Common myeloid progenitor, CD34-positive (primary cell): ENCODE measurements around the gene SEC31A.

ENCODE experiments used
- CTCF ChIA-PET: fragments of 350-600 bp; sonication (Branson Sonifier 250); formaldehyde crosslinking; loops from one replicate; lab custom pipeline; 2021; ENCODE audit warnings: antibody characterized with exemption; lab: Charles Lee
- POLR2A ChIA-PET: fragments of 350-600 bp; sonication (Branson Sonifier 250); formaldehyde crosslinking; loops from one replicate; lab custom pipeline; 2021; ENCODE audit warnings: antibody characterized with exemption; lab: Charles Lee
- DNase-seq, 3 donors: peaks; one replicate each; pipeline versions ENCODE4 v3.0.0 to v3.0.0-alpha.2; 2013
- H3K27ac ChIP-seq, 2 experiments: 1 replicate in 1 of 2; 2 replicates in 1 of 2; pipeline ENCODE4 v1.7.0; 2013; ENCODE audit warnings: inconsistent platforms in 2 of 2, low read length in 2 of 2, mild to moderate bottlenecking in 2 of 2, low read depth in 1 of 2, moderate library complexity in 1 of 2; ENCODE audit not compliant: severe bottlenecking in 2 of 2, insufficient read depth in 1 of 2, poor library complexity in 1 of 2
- H3K27me3 ChIP-seq, 5 experiments: replicated peaks in 2 of 5; 1 replicate in 3 of 5; 2 replicates in 2 of 5; pipeline versions ENCODE4 v1.6.1 to v1.7.0; 2013; ENCODE audit warnings: low read length in 4 of 5, mild to moderate bottlenecking in 2 of 5, moderate library complexity in 2 of 5, inconsistent platforms in 1 of 5; ENCODE audit not compliant: insufficient read depth in 5 of 5, control insufficient read depth in 4 of 5
- H3K36me3 ChIP-seq, 4 experiments: 1 replicate in 2 of 4; 2 replicates in 2 of 4; pipeline versions ENCODE4 v1.6.1 to v1.7.0; 2013; ENCODE audit warnings: low read length in 3 of 4, control low read depth in 1 of 4, mild to moderate bottlenecking in 1 of 4; ENCODE audit not compliant: control insufficient read depth in 4 of 4, insufficient read depth in 4 of 4
- H3K4me1 ChIP-seq, 4 experiments: 1 replicate in 3 of 4; 2 replicates in 1 of 4; pipeline versions ENCODE4 v1.6.1 to v1.7.1; 2013; ENCODE audit warnings: low read length in 3 of 4, mild to moderate bottlenecking in 3 of 4, control low read depth in 1 of 4, inconsistent platforms in 1 of 4, moderate library complexity in 1 of 4; ENCODE audit not compliant: control insufficient read depth in 4 of 4, insufficient read depth in 4 of 4; ENCODE audit errors: control extremely low read depth in 1 of 4
- H3K4me3 ChIP-seq, 7 experiments: 1 replicate in 4 of 7; 2 replicates in 3 of 7; pipeline versions ENCODE4 v1.5.1 to v1.7.0; 2013; ENCODE audit warnings: mild to moderate bottlenecking in 7 of 7, low read length in 6 of 7, moderate library complexity in 6 of 7, inconsistent platforms in 2 of 7, low read depth in 2 of 7, control low read depth in 1 of 7; ENCODE audit not compliant: insufficient read depth in 4 of 7, control insufficient read depth in 1 of 7; ENCODE audit errors: extremely low read depth in 1 of 7
- H3K9me3 ChIP-seq, 5 experiments: 1 replicate in 4 of 5; 2 replicates in 1 of 5; pipeline versions ENCODE4 v1.6.1 to v1.7.1; 2013; ENCODE audit warnings: low read length in 4 of 5, mild to moderate bottlenecking in 2 of 5, inconsistent platforms in 1 of 5, low read depth in 1 of 5, moderate library complexity in 1 of 5; ENCODE audit not compliant: control insufficient read depth in 4 of 5, insufficient read depth in 2 of 5; ENCODE audit errors: control extremely low read depth in 1 of 5
- WGBS: methylation state at CpG from one replicate; pipeline ENCODE4 v1.1.5; 2013; ENCODE audit not compliant: insufficient coverage; 5-methylcytosine and 5-hydroxymethylcytosine counted together

SEC31A gene

GRCh38 chr4:82791179-82791578 lies 99.8 kb downstream of the SEC31A start:
- H3K36me3 ChIP-seq = peaks cover 0 to 4% (median 0%) of the 10 kb centered on the region in 4 experiments
- no peak overlapping the region for H3K4me3 ChIP-seq
- no peaks in the 10 kb centered on the region for H3K9me3 ChIP-seq
- 100% methylated on average over 4 of the region's 6 CpGs for WGBS
- peaks cover 0 to 1% (median under 1%) of the 10 kb centered on the region in 4 experiments for H3K4me1 ChIP-seq
- no peak for DNase-seq
- peaks cover 0 to 5% (median 0%) of the 10 kb centered on the region in 5 experiments for H3K27me3 ChIP-seq
- no peak overlapping the region for H3K27ac ChIP-seq
- CTCF ChIA-PET = no interaction called here
- POLR2A ChIA-PET = interaction anchor here (0.7 kb wide), 1 partner anchor 19 kb away, joined by 3 read pairs; no protein-coding TSS in a partner anchor

GRCh38 chr4:82790060-82790660 lies 100.8 kb downstream of the SEC31A start:
- POLR2A ChIA-PET = interaction anchor here (0.7 kb wide), 1 partner anchor 18 kb away, joined by 3 read pairs; no protein-coding TSS in a partner anchor
- Histone ChIP-seq H3K4me1 (peaks cover 0 to 12% (median 5%) of the 10 kb centered on the region in 4 experiments), H3K36me3 (peaks cover 0 to 3% (median 0%) of the 10 kb centered on the region in 4 experiments), H3K9me3 (no peaks in the 10 kb centered on the region), H3K27me3 (peaks cover 0 to 4% (median 0%) of the 10 kb centered on the region in 5 experiments), H3K4me3 (no peak overlapping the region), H3K27ac (no peak overlapping the region)
- no peak for DNase-seq
- 99% methylated on average over 6 of the region's 8 CpGs for WGBS
- CTCF ChIA-PET = interaction anchor here (0.7 to 1.1 kb wide), 2 partner anchors 14 to 221 kb away, joined by 3 read pairs; no protein-coding TSS in a partner anchor

DNA sequence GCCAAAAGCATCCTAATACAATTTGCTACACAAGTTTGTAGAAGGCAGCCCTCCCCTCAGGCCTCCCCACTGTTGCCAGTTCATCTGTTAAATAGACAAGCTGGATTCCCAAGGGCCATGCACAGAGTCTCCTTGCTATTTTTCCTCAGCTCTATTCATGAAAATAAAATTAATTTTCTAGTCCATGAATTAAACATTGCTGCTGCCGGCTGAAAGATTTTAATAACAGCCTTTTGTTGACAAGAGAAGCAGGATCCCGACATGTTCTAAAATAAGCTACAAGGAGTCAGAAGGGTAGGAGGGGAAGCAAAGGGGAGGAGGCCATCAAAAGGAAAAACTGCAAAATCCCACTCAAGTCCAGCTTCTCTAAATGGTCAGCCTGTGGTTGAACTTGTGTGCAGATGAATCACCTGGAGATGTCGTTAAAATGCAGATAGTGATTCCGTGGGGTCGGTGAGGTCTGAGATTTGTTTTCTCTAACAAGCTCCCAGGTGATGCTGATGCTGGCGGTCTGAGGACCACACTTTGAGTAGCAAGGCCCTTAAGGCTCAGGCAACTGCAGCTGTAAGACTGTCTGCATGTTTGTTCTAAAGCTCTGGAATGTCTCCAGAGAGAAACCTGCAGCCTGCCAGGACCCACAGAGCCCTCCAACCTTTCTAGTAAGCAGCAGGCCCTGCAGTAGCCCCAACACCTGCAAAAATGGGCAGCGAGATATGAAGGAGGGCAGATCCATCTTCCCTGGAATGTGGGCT lies 101.8 kb downstream of the SEC31A start:
- ChIA-PET CTCF (interaction anchor here (0.7 to 1.1 kb wide), 4 partner anchors 9 to 222 kb away, joined by 3 read pairs; partner anchors contain the start of gene SCD5), POLR2A (interaction anchor here (0.8 kb wide), 1 partner anchor 11 kb away, joined by 3 read pairs; no protein-coding TSS in a partner anchor)
- H3K9me3 ChIP-seq = no peaks in the 10 kb centered on the region
- H3K27me3 ChIP-seq = peaks cover 0 to 2% (median 0%) of the 10 kb centered on the region in 5 experiments
- H3K27ac ChIP-seq = no peak overlapping the region
- H3K4me3 ChIP-seq = no peak overlapping the region
- H3K36me3 ChIP-seq = no peaks in the 10 kb centered on the region
- WGBS = 98% methylated on average over 6 of the region's 7 CpGs
- no peak for DNase-seq
- peaks cover 3 to 21% (median 10%) of the 10 kb centered on the region in 4 experiments for H3K4me1 ChIP-seq

DNA sequence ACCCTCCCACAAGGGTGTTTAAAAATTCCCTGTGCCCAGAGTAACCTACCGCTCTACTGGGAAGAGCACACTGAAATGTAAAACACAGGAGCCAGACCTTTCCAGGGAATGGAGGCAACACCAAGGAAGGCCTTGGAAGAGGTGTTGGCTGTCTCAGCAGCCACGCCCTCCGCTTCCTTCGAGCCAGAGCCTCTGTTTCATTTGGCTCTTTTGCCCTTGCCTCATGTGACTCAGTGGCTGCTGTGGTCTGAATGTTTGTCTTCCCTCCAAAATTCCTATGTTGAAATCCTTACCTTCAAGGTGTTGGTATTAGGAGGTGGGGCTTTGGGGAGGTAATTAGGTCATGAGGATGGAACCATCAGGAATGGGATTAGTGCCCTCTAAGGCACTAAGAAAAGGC lies 103.6 kb downstream of the SEC31A start:
- no peaks in the 10 kb centered on the region for H3K9me3 ChIP-seq
- CTCF ChIA-PET = no interaction called here
- no peak overlapping the region for H3K4me3 ChIP-seq
- H3K27ac ChIP-seq = no peak overlapping the region
- no peak for DNase-seq
- 100% methylated on average over 4 of the region's 4 CpGs for whole genome bisulfite sequencing
- H3K4me1 ChIP-seq = peaks cover 3 to 21% (median 10%) of the 10 kb centered on the region in 4 experiments
- H3K27me3 ChIP-seq = no peaks in the 10 kb centered on the region
- H3K36me3 ChIP-seq = no peaks in the 10 kb centered on the region
- POLR2A ChIA-PET = interaction anchor here (0.6 kb wide), 1 partner anchor 51 kb away, joined by 3 read pairs; no protein-coding TSS in a partner anchor

GRCh38 chr4:82786828-82787227 lies 104.1 kb downstream of the SEC31A start:
- Histone ChIP-seq H3K27ac (no peak overlapping the region), H3K27me3 (no peaks in the 10 kb centered on the region), H3K9me3 (no peaks in the 10 kb centered on the region), H3K4me3 (no peak overlapping the region), H3K36me3 (no peaks in the 10 kb centered on the region), H3K4me1 (peaks cover 3 to 21% (median 10%) of the 10 kb centered on the region in 4 experiments)
- WGBS = 100% methylated on average over 1 of the region's 4 CpGs
- DNase-seq = no peak
- POLR2A ChIA-PET = interaction anchor here (0.6 kb wide), 1 partner anchor 52 kb away, joined by 3 read pairs; no protein-coding TSS in a partner anchor
- CTCF ChIA-PET = interaction anchor here (2.1 to 2.7 kb wide), 2 partner anchors 9 to 11 kb away, joined by 9 to 11 read pairs; partner anchors contain the start of gene SCD5

- Histone ChIP-seq H3K36me3 (no peaks in the 10 kb centered on the region), H3K4me1 (peaks cover 3 to 32% (median 17%) of the 10 kb centered on the region in 4 experiments), H3K27ac (peak overlapping the region; percentile 10 to 74), H3K4me3 (peak overlapping the region in 1 of 7 experiments; percentile 42), H3K9me3 (no peaks in the 10 kb centered on the region), H3K27me3 (no peaks in the 10 kb centered on the region)
- DNase-seq = peak; percentile 40 to 87 (median 80)
- POLR2A ChIA-PET = interaction anchor here (0.5 kb wide), 1 partner anchor 31 kb away, joined by 3 read pairs; no protein-coding TSS in a partner anchor
- 88% methylated on average over 1 of the region's 5 CpGs for WGBS
- CTCF ChIA-PET = interaction anchor here (1.6 to 2.7 kb wide), 4 partner anchors 10 to 64 kb away, joined by 4 to 11 read pairs (median 7); partner anchors contain the start of gene SCD5
Observed at GRCh38 chr4:82785611-82786400, 105.1 kb downstream of the SEC31A start.
